Fibroblast of pulmonary artery (primary cell): ENCODE results near the gene RUNX2.

Source experiments
- DNase-seq: peaks from one replicate; pipeline ENCODE4 v3.0.0-alpha.2; 2010; ENCODE audit warnings: low read depth
- H3K4me3 ChIP-seq: replicated peaks from 2 replicates; pipeline ENCODE4 v1.5.1; 2011; ENCODE audit warnings: low read depth, mild to moderate bottlenecking, control low read depth, low read length, moderate library complexity
- TF ChIP-seq, protein P1 (sequence below): IDR thresholded peaks from 2 replicates; pipeline ENCODE4 v1.5.1; 2011; ENCODE audit warnings: mild to moderate bottlenecking, control low read depth, low read length, inconsistent platforms; ENCODE audit errors: missing control alignments

RUNX2 gene

GRCh38 chr6:45595010-45595851, 267.1 kb downstream of the RUNX2 start:
- no peak for DNase-seq
- TF ChIP-seq, protein P1, sequence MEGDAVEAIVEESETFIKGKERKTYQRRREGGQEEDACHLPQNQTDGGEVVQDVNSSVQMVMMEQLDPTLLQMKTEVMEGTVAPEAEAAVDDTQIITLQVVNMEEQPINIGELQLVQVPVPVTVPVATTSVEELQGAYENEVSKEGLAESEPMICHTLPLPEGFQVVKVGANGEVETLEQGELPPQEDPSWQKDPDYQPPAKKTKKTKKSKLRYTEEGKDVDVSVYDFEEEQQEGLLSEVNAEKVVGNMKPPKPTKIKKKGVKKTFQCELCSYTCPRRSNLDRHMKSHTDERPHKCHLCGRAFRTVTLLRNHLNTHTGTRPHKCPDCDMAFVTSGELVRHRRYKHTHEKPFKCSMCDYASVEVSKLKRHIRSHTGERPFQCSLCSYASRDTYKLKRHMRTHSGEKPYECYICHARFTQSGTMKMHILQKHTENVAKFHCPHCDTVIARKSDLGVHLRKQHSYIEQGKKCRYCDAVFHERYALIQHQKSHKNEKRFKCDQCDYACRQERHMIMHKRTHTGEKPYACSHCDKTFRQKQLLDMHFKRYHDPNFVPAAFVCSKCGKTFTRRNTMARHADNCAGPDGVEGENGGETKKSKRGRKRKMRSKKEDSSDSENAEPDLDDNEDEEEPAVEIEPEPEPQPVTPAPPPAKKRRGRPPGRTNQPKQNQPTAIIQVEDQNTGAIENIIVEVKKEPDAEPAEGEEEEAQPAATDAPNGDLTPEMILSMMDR: no peak
- H3K4me3 ChIP-seq: no peak overlapping the region

GRCh38 chr6:45597424-45597823, 269.3 kb downstream of the RUNX2 start:
- no peak for DNase-seq
- TF ChIP-seq, protein P1: no peak
- H3K4me3 ChIP-seq: no peak overlapping the region

GRCh38 chr6:45599053-45599452, 270.9 kb downstream of the RUNX2 start:
- TF ChIP-seq, protein P1: no peak
- DNase-seq: peak; percentile 35

GRCh38 chr6:45605971-45606370, 277.8 kb downstream of the RUNX2 start:
- TF ChIP-seq, protein P1: no peak
- no peak overlapping the region for H3K4me3 ChIP-seq
- DNase-seq: peak; percentile 8

More at GRCh38 chr6:45599053-45599452, 270.9 kb downstream of the RUNX2 start:
- H3K4me3 ChIP-seq: no peak overlapping the region

DNA sequence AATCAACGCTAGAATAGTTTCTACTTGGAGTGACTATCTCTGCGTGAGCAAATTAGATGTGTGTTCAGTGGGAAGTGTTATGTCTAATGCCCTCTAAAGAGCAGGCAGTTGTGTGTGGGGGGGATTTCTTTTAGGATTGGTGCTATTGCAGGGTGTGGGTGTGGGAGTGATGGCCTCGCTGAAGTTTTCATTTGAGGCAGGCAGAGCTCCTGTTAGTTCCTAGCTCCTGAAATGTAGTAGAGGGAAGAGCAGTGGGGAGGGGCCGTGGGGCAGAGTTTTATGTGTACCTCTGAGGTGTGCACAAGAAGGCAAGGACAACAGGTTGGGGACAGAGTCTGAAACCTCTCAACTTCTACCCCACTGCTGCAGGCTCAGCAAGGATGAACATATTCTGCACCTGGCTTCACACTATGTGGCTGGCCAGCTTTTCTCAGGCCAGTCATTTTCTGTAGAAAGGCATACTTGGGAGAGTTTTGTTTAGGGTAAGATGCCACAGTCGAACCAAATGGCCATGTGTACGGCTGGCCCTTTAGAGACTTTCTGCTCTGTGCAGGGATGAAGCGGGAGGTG, 278.8 kb downstream of the RUNX2 start:
- no peak for DNase-seq
- TF ChIP-seq, protein P1: no peak
- H3K4me3 ChIP-seq: no peak overlapping the region

DNA sequence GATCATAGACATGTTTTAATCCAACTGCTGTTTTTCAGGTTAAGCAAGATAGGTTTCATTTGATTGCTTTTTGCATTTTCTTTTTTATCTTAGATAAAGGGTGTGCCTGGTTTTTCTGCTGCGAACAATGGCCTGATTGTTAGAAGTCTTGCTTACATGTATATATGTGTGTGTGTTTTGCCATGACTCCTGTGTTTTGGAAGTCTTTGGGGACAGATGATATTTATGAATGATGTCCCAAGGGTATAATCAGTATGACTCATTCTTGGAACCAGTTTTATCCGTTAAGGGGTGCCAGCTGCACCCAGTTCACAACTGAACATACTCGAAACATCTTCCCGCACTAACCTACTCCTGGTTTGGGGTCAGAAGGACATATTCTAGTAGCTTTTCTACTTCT, 279.7 kb downstream of the RUNX2 start:
- DNase-seq: peak; percentile 61
- TF ChIP-seq, protein P1: no peak
- H3K4me3 ChIP-seq: no peak overlapping the region
